ENCODE results near the gene ATG14.
"Not testable (repeated sequence)": the region's sequence is repeated elsewhere in the genome, so short reads cannot be mapped to it uniquely, and the experiment has no call there.

The ATG14 gene

GRCh38 chr14:55411426-55412389, at the start of gene ATG14:
ATG14 (minus strand) TSS chr14:55411830; CDS start chr14:55411822, 8 bp downstream.
- FAIRE-seq = no peak

GRCh38 chr14:55458800-55459515, 47.3 kb upstream of the ATG14 start:
- FAIRE-seq = no peak

GRCh38 chr14:55457496-55457895, 45.9 kb upstream of the ATG14 start:
- FAIRE-seq = no peak

- not testable (repeated sequence) for FAIRE-seq
Observed at GRCh38 chr14:55456411-55456810, 44.8 kb upstream of the ATG14 start.

- FAIRE-seq = no peak
Observed at GRCh38 chr14:55454264-55455002, 42.8 kb upstream of the ATG14 start.

- no peak for FAIRE-seq
Observed at GRCh38 chr14:55451950-55452349, 40.3 kb upstream of the ATG14 start.

- no peak for FAIRE-seq
Observed at GRCh38 chr14:55451398-55451797, 39.8 kb upstream of the ATG14 start.

GRCh38 chr14:55450987-55451386, 39.4 kb upstream of the ATG14 start:
- FAIRE-seq = no peak

- no peak for FAIRE-seq
Observed at GRCh38 chr14:55450539-55450938, 38.9 kb upstream of the ATG14 start.

- FAIRE-seq = no peak
Observed at GRCh38 chr14:55450124-55450523, 38.5 kb upstream of the ATG14 start.

GRCh38 chr14:55449116-55449515, 37.5 kb upstream of the ATG14 start:
- no peak for FAIRE-seq

GRCh38 chr14:55448141-55448614, 36.5 kb upstream of the ATG14 start:
- no peak for FAIRE-seq

- no peak for FAIRE-seq
Observed at GRCh38 chr14:55446833-55447232, 35.2 kb upstream of the ATG14 start.

GRCh38 chr14:55446127-55446736, 34.6 kb upstream of the ATG14 start:
- FAIRE-seq = no peak

- no peak for FAIRE-seq
Observed at GRCh38 chr14:55441286-55441685, 29.7 kb upstream of the ATG14 start.

- no peak for FAIRE-seq
Observed at GRCh38 chr14:55440385-55440784, 28.8 kb upstream of the ATG14 start, which contains the start of gene TBPL2. TBPL2 (minus strand) TSS chr14:55440616; CDS start chr14:55440449, 167 bp downstream.

GRCh38 chr14:55438066-55438683, 26.5 kb upstream of the ATG14 start:
- FAIRE-seq = no peak

- FAIRE-seq = no peak
Observed at GRCh38 chr14:55436931-55437330, 25.3 kb upstream of the ATG14 start.

GRCh38 chr14:55436519-55436918, 24.9 kb upstream of the ATG14 start:
- FAIRE-seq = no peak

GRCh38 chr14:55434805-55435174, 23.2 kb upstream of the ATG14 start:
- no peak for FAIRE-seq

GRCh38 chr14:55433880-55434804, 22.5 kb upstream of the ATG14 start:
- FAIRE-seq = no peak
